ENCODE measurements around the gene SGPL1. TPM values are rescaled to one million over a fixed set of nuclear protein-coding genes. Genes with fewer than 3 reads are reported as not detected.

The SGPL1 gene
- total RNA-seq, 1 experiment from 2014 or later: 127 TPM

DNA sequence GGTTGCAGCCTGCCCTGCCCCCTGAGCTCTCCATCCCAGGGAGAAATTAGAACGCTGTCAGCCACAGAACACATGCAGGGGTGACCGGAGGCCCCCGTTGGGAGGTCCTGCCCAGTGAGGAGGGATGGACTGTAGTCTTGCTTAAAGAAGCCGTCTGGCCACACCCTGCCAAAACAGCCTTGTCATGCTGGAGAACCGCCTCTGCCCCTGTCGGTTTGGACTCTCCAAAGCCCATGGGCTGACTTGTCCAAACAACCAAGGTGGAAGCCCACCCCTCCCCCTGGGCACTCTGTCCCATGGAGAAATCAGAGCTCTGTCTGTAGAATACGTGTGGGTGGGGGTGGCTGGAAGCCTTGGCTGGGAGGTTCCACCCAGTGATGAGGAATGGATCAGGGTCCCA is 17.9 kb upstream of the SGPL1 start:
- H3K36me3 Mint-ChIP-seq (ENCODE audit: insufficient read depth, unreplicated experiment): no peaks in the 10 kb centered on the region
- H3K4me1 Mint-ChIP-seq (ENCODE audit: low read depth, unreplicated experiment): no peaks in the 10 kb centered on the region
- no peak for DNase-seq
- intact Hi-C loops (cut with micrococcal nuclease; ENCODE audit: unreplicated experiment): no loop called here
- H3K9me3 Mint-ChIP-seq (ENCODE audit: unreplicated experiment): peaks cover 18% of the 10 kb centered on the region
- peaks cover 2% of the 10 kb centered on the region; the same call in 1 of the 2 replicates for H3K27me3 ChIP-seq (replicated peaks; ENCODE audit: control insufficient read depth, insufficient read depth, low read length)
- H3K27ac Mint-ChIP-seq (ENCODE audit: unreplicated experiment): no peak overlapping the region
- BruUV-seq (replicated peaks): no TSS peak
- no peaks in the 10 kb centered on the region for H3K4me1 ChIP-seq
- H3K27me3 Mint-ChIP-seq (ENCODE audit: insufficient read depth, unreplicated experiment): peaks cover 18% of the 10 kb centered on the region
- no peaks in the 10 kb centered on the region for H3K36me3 ChIP-seq (ENCODE audit: control insufficient read depth, insufficient read depth, low read length)
- no peak overlapping the region for H3K4me3 Mint-ChIP-seq (ENCODE audit: unreplicated experiment)
- H3K4me3 ChIP-seq (ENCODE audit: low read depth, low read length): no peak overlapping the region
- TF ChIP-seq CTCF (IDR thresholded peaks at IDR 0.05; ENCODE audit: insufficient read depth in 1 of 2, low read depth in 1 of 2, low read length in 1 of 2, severe bottlenecking in 1 of 2, unreplicated experiment in 1 of 2): no peak
- POLR2A ChIA-PET: no interaction called here
- CTCF ChIA-PET: no interaction called here
- H3K9me3 ChIP-seq: no peaks in the 10 kb centered on the region

DNA sequence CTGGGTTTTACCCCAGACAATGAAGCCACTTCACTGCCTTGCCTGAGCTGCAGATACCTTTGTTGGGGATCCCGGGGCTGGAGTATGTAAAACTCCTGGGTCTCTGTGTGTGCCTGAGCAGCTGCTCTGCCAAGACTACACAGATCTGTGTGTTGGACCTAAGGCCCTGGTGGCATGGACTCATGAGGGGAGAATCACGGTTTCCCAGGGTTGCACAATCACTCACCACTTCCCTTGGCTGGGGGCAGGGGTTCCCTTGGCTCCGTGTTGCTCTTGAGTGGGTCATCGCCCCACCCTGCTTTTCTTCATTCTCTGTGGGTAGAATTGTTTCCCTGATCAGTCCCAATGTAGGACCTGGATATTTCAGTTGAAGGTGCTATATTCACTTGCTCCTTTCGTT is 16.6 kb upstream of the SGPL1 start:
- Mint-ChIP-seq H3K4me3 (ENCODE audit: unreplicated experiment) (no peak overlapping the region), H3K36me3 (ENCODE audit: insufficient read depth, unreplicated experiment) (no peaks in the 10 kb centered on the region), H3K27ac (ENCODE audit: unreplicated experiment) (no peak overlapping the region), H3K9me3 (ENCODE audit: unreplicated experiment) (peaks cover 21% of the 10 kb centered on the region), H3K4me1 (ENCODE audit: low read depth, unreplicated experiment) (no peaks in the 10 kb centered on the region), H3K27me3 (ENCODE audit: insufficient read depth, unreplicated experiment) (peaks cover 18% of the 10 kb centered on the region)
- DNase-seq: no peak
- Histone ChIP-seq H3K27me3 (replicated peaks; ENCODE audit: control insufficient read depth, insufficient read depth, low read length) (peaks cover 2% of the 10 kb centered on the region; the same call in 1 of the 2 replicates), H3K9me3 (no peaks in the 10 kb centered on the region), H3K4me3 (ENCODE audit: low read depth, low read length) (no peak overlapping the region), H3K36me3 (ENCODE audit: control insufficient read depth, insufficient read depth, low read length) (no peaks in the 10 kb centered on the region), H3K4me1 (no peaks in the 10 kb centered on the region)
- CTCF ChIA-PET: no interaction called here
- TF ChIP-seq CTCF (IDR thresholded peaks at IDR 0.05; ENCODE audit: insufficient read depth in 1 of 2, low read depth in 1 of 2, low read length in 1 of 2, severe bottlenecking in 1 of 2, unreplicated experiment in 1 of 2): no peak
- BruUV-seq (replicated peaks): no TSS peak
- intact Hi-C loops (cut with micrococcal nuclease; ENCODE audit: unreplicated experiment): no loop called here
- POLR2A ChIA-PET: no interaction called here

DNA sequence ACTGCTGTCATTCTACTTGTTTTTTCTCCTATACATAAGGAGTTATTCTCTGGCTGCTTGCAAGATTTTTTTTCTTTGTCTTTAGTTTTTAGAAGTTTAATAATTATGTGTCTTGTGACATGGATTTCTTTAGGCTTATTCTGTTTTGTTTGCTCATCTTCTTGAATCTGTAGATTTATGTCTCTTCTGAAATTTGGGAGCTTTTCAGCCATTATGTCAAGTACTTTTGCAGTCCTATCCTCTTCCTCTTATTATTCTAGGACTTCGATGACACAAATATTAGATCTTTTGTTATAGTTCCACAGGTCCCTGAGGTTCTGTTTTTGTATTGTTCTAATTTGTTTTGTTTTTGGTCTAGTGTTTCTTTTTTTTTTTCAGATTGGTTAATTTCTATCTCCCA is 13.9 kb upstream of the SGPL1 start:
- intact Hi-C loops (cut with micrococcal nuclease; ENCODE audit: unreplicated experiment): no loop called here
- TF ChIP-seq CTCF (IDR thresholded peaks at IDR 0.05; ENCODE audit: insufficient read depth in 1 of 2, low read depth in 1 of 2, low read length in 1 of 2, severe bottlenecking in 1 of 2, unreplicated experiment in 1 of 2): no peak
- ChIA-PET CTCF (no interaction called here), POLR2A (no interaction called here)
- Histone ChIP-seq H3K4me1 (no peaks in the 10 kb centered on the region), H3K27me3 (replicated peaks; ENCODE audit: control insufficient read depth, insufficient read depth, low read length) (peaks cover 2% of the 10 kb centered on the region; the same call in 1 of the 2 replicates), H3K36me3 (ENCODE audit: control insufficient read depth, insufficient read depth, low read length) (no peaks in the 10 kb centered on the region), H3K9me3 (no peaks in the 10 kb centered on the region), H3K4me3 (ENCODE audit: low read depth, low read length) (no peak overlapping the region)
- H3K4me3 Mint-ChIP-seq (ENCODE audit: unreplicated experiment): no peak overlapping the region
- no TSS peak for BruUV-seq (replicated peaks)
- DNase-seq: no peak
- H3K27ac Mint-ChIP-seq (ENCODE audit: unreplicated experiment): no peak overlapping the region
- H3K36me3 Mint-ChIP-seq (ENCODE audit: insufficient read depth, unreplicated experiment): no peaks in the 10 kb centered on the region
- peaks cover 13% of the 10 kb centered on the region for H3K9me3 Mint-ChIP-seq (ENCODE audit: unreplicated experiment)
- peaks cover 18% of the 10 kb centered on the region for H3K27me3 Mint-ChIP-seq (ENCODE audit: insufficient read depth, unreplicated experiment)
- no peaks in the 10 kb centered on the region for H3K4me1 Mint-ChIP-seq (ENCODE audit: low read depth, unreplicated experiment)

Measured in Caco-2 (cell line).